CD4-positive, alpha-beta T cell treated with Interleukin-15 for 1 hour (primary cell): Measurements from ENCODE around the gene MIER3.
A peak's percentile ranks its signal among the peaks of the same experiment; 100 is the strongest.
"Not testable (repeated sequence)": the region's sequence is repeated elsewhere in the genome, so short reads cannot be mapped to it uniquely, and the experiment has no call there.

Experiments used
- DNase-seq: peaks from one replicate; pipeline ENCODE4 v3.0.0-alpha.2; 2020

The MIER3 gene, protein sequence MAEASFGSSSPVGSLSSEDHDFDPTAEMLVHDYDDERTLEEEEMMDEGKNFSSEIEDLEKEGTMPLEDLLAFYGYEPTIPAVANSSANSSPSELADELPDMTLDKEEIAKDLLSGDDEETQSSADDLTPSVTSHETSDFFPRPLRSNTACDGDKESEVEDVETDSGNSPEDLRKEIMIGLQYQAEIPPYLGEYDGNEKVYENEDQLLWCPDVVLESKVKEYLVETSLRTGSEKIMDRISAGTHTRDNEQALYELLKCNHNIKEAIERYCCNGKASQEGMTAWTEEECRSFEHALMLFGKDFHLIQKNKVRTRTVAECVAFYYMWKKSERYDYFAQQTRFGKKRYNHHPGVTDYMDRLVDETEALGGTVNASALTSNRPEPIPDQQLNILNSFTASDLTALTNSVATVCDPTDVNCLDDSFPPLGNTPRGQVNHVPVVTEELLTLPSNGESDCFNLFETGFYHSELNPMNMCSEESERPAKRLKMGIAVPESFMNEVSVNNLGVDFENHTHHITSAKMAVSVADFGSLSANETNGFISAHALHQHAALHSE

DNA sequence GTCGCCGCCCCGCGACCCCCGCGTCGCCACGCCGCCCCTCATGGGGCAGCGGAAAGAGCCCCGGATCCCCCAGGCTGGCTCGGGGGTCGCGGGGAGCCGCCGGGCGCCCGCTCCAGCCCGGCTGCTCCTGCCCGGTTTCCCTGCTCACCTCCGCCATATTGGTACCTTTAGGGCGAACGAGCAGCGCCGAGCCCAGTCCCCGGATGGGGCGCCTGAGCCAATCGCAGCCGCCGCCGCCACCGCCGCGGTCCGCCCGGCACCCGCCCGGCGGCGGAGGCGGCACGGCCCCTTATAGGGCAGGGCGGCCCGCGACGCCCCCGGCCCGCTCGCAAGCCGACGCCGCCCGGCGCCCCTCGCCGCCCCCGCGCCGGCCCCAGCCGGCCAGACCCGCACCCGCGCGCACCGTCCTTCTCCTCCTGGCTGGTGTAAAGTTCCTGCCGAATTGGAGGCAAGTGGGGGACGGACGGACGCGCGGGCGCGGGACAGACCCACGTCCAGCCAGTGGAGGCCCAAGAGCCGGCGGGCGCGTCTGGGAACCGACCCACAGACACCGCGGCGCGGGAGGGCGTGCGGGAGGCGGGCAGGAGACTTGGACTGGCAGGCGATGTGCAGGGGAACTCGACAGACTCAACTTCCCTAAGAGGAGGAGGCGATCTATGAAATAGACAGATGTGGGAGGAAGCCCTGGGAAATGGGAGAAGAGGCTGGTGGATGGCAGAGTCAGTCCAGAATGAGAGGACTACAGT lies at the start of gene MIER3:
MIER3 (minus strand) TSS at position 178 of the 746 bp plus-strand sequence; CDS start at position 157, 21 bp downstream.
- peak; percentile 78 for DNase-seq

DNA sequence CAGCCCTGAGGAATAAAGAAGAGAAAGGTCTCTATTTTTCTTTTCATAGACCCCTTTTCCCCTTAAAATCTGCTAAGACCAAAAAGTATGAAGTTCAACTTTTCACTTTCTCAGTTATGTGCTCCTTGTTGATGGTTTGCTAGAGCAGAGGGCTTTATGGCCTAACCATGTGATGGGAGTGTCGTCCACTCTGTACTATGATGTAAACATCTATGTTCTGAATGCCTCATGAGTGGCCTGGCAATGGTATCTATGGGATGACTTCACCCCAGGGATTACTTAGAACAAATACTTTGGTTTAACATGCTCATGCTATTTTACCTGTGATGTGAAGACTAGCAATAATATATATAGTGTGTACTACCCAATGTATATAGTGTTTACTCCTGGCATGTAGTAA lies 43.7 kb upstream of the MIER3 start:
- no peak for DNase-seq

DNA sequence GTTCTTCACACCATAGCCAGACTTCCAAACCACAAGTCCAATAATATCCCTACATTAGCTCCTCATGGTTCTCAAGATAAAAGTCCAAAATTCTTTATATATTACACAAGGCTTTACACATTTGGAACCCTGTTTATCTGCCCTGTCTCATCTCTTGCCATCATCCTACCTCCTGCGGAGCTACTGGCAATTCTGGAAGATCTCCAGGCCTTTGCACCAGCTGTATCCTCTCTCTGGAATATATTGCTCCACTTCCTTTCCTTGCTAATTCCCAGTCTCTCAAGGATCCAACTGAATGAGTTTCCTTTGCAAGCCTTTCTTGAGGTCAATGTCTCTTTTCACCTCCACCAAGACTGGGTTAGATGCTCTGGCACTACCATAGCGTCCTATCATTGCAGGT lies 41.3 kb upstream of the MIER3 start:
- no peak for DNase-seq

DNA sequence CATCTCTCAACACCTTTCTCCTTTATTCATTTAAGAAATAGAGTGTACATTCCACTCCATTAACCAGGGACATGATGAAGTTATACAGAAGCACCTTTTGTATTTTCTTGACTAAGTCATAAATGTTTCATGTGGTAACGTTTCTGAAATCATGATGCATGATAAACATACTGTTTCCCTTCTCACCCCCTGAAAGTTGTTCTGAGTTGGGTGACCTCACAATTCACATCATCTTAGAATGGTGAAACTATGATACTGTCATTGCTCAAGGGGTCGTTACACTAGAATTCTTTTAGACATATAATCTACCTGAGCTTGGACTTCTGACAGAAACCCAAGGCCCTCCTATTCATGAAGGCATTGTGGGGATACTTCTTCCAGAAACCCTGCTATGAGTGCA lies 37.8 kb upstream of the MIER3 start:
- no peak for DNase-seq

DNA sequence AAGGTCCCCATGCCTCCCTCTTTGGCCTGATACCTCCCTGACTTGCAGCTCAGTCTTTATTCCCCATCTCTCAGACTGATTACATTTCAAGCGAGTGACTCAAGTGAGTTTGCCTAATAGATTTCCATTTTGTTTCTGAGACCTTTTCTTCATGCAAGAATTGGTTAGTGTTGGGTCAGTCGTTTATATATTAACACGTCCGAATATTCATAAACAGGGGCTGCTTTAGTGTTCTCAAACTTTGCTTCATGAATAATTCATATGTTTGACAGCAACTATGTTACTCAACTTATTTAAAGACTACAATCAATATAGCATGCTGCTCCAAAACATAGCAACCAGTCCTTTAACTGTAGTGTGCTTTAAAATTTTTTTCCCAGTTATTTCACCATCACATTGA lies 36.6 kb upstream of the MIER3 start:
- DNase-seq, result no peak

DNA sequence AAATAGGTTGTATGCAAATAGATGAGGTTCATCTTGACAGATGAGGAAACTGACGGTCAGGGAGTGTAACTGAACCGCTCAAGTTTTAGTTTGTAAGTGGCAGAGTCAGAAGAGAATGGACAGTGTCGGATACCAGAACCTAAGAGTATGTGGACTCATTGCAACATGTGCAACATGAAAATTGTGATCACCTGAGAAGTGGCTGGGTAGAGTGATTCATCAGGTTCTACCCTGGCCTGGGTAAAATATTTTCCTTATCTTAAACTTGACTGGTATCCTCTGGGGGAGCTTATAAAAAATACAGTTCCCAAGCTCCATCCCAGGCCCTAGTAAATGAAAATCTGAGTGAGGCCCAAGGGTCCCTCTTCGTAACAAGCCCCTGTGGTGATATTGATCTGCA lies 35.2 kb upstream of the MIER3 start:
- no peak for DNase-seq

DNA sequence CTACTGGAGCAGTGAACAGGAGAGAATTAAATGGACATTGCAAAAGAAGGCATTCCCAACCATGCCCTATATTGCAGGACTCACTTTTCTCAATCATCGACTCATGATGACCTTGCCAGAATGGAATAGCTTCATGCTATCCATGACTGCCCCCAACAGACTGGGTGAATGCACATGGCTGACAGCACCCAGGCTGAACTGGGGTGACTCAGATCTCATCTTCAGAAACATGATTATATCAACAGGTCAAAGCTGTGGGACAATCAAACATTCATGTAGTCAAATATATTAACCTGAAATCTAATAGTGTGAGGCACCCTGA lies 34.7 kb upstream of the MIER3 start:
- no peak for DNase-seq

DNA sequence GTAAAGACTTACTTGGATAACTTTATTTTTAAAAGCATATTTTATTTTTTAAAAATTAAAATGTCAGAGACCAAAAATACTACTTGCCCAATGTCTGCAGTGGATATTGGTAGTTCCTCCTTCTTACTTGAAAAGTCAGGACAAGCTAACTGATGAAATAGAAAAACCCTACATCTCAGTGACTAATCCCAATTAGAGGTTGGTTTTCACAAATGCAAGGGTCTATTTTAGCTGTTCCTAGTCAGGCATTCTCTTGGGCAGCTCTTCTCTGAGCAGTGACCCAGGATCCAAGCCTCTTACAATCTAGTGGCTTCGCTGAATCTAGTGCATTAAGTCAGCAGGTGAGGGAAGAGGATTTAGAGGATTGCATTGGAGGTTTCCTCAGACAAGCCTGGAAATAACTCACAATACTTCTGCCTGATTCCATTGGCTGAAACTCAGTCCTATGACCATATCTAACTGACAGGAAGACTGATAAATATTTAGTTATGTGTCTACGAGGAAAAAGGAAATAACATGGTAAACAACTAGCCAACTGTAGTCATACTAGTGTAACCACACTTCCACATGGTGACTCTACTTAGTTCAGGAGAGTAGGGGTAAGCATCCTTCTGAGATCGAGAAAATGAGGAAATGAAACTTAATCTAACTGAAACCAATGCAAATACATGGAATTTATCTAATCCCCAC lies 34.2 kb upstream of the MIER3 start:
- DNase-seq, result no peak

DNA sequence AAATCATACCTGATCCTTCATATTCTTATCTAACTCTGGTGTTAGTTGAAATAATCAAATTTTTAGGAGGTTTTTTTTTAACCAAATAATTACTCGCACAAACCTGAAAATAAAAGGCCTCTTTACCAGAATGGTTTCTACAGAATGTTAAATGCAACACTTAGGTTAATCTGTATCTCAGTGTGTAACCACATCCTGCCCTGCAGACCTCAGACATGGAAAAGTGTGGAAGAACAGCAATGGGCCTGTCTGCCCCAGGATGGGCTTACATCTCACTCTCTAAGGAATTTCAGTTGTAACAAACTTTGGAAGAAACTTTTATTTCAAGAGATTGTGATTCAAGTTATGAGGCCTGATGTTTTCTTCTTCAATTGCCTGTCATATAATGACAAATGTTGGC lies 32.5 kb upstream of the MIER3 start:
- DNase-seq, result no peak

DNA sequence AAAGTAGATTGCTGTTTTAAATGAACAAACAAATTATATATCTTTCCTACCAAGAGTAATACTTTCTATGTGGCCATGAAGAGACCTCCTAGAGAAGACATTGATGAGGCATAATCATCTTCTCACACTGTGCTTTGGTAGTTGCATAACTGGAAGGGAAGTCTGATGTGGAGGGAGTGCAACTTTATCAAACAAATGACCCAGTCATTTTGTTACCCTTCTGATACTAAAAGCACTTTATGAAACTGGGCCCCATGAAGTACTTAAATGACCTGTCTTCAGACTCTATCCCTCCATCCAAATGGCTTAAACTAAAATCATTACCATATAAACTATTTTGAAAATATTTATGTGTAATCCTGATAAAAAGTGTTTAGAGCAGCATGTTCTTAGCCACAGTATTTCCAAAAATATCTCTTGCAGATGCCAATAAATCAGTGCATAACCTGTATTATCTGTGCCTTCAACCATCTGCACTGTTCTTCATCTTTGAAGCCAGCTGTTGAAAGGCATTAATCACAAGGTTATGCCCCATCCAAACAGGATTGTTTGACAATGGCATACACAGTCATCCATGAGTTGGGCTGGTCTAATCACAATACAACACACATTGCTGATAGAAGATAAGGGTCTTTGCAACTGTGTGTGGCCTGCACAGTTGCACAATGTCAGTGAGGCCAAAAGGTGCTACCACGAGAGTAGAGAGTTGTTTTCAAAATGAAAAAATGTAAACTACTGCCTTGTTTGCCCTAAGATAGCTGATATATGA lies 31.9 kb upstream of the MIER3 start:
- DNase-seq, result no peak

DNA sequence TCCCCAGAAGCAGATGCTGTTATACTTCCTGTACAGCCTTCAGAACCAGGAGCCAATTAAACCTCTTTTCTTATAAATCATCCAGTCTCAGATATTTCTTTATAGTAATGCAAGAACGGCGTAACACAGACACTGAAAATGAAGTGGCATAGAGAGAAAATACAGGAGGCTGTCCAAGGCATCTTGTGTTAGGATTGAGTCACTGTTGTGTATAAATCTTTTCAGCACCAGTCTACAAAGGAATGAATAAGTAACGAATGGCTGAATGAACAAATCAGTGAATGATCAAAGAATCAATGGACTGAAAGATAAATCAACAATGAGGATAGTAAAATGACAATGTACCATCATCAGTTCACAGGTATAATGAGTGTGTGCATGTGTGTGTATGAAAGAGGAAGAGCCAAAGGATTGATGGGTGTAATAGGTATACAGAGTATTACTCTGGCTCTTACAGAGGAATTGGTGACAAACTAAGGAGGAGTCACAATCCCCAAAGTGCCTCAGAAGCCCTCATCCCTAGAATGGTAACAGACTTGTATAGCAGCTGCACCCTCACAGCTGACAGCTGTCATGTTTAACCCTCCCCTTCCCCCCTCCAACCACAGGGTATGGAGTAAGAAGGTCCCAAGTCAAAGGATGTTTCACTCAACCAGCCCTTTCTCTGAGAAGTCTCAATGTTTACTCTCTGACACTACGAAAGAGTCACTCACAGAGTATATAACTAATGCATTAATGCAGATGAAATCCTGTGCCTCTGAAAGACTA lies 29.8 kb upstream of the MIER3 start:
- DNase-seq, result no peak

DNA sequence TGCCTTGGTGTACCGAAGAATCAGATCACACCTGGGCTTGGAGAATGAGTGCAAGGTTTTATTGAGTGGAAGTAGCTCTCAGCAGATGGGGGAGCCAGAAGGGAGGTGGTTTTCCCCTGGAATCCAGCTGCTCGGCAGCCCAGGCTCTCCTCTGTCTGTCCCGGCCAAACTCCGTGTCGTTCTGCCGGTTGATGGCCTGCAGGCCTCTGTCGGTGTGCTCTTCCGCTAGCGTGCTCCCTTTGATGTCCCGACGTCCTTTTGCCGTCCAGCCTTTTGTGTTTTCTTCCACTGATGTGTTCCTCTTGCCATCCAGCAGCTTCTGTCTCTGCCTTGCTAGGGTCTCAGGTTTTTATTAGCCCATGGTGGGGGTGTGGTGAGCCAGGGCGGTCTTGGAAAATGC lies 28.0 kb upstream of the MIER3 start:
- DNase-seq, result no peak

DNA sequence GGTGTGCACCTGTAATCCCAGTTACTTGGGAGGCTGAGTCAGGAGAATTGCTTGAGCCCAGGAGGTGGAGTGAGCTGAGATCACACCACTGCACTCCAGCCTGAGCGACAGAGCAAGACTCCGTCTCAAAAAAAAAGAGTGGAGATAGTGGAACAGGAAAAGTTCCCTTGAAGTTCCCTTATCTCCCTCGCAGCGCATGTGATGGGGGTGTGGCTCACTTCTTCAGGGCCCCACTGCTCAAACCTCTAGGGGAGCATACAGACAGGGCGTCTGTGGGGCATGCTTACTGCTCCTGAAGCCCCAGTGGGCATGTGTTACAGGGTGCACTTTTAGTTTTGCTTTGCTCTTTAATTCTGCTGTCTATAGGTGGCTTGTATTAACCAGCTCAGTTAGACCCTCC lies 27.6 kb upstream of the MIER3 start:
- not testable (repeated sequence) for DNase-seq

DNA sequence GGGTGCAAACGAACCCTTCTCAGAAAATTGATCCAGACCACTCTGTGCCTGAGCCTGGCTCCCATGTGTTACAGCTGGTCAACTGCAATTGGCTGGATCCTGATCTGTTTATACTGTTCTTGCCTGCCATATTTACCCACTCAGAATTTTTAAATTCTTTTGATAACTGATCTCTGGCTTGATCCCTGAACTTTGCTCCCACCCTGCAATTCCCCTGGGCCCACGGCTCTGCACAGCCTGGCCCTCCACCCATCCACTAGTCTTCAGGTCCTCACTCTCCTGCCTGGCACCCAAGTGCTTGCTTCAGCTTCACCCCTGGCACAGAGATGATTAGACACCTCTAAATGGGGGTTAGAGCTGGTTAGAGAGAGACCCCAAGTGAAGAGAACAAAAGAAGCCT lies 25.9 kb upstream of the MIER3 start:
- DNase-seq, result no peak

DNA sequence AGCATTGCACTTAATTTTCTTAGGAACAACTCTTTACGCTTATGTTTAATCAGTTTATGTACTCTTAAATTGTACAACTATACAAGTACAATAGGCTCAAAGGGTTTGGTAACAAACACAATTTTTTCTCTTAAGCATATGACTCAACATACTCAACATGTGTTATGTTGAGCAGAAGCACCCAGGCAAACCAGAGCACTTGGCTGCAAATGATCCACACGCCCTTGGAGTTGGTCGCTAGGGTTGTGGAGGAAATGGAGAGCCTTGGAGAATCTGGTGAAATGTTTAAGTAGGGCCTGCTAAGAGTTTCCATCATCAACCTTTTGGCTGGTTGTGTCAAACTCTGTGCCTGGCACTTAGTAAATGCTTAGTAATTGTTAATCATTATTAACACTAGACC lies 25.1 kb upstream of the MIER3 start:
- DNase-seq, result no peak

DNA sequence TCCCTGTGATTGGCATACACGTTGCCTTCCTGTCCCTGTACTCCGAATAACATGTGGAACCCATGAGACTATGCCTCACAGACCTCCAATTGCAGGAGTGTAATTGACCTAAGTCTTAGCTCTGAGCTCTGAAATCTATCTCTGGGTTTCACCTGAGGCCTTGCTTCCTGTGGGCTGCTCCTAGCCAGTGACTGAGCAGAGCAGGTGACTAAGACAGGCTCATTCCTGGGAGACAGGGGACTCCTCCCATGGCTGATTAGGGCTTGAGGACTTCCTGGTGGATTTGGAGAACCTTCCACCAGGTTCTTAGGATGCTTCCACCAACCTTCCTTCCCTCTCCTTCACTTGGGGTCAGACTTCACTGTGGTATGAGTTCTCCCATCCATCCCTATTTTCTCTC lies 22.3 kb upstream of the MIER3 start:
- no peak for DNase-seq

DNA sequence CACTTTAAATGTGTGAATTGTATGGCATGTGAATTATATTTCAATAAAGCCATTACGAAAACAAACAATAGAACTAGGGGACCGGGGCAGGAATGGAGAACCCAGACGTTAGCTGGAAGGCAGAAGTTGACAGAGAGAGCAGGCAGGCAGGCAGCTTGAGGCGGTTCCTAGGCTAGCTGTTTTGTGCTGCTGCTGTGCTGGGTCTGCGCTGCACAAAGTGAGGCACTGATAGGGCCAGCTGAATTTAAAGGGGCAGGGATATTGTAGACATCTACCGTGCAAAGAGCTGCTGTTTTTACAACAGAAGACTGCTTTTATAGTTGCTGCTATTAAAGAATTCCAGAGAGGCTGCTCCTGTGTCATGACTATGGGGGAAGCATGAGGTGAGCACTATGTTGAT lies 21.6 kb upstream of the MIER3 start:
- DNase-seq, result no peak

DNA sequence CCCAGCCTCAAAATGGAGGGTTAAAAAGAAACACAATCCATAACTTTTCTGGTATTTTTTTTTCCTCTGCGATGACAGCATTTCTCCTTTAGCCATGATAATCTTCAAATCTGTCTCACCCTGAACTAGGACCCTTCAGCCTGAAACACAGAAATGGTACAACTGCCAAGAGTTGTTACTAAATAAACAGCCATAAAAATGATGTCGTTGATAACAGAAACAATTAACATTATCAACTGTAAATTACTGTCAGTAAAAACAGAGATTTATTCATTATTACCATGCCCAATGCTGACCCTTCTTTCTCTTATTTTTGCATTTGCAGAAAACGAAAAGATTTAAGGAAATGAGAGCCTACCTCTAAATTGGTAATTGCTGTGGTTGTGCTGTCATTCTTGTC lies 19.4 kb upstream of the MIER3 start:
- no peak for DNase-seq

DNA sequence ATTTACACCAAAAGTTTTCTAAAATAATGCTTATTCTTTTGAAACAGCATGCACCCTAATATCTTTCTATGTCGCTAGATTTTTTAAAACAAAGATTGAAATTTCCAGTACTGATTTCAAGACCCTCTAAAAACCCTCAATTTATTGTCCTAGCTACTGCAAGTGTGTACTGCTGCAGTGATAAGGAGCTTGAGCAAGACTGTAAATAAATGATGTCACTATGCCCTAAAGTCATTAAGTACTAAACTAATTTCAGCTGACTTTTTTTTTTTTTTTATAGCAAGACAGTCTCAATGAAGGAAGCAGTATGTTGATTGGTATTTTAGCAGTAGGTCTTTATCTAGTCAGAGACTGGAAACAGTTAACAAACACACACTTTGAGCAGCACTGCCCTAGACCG lies 12.2 kb upstream of the MIER3 start:
- no peak for DNase-seq

DNA sequence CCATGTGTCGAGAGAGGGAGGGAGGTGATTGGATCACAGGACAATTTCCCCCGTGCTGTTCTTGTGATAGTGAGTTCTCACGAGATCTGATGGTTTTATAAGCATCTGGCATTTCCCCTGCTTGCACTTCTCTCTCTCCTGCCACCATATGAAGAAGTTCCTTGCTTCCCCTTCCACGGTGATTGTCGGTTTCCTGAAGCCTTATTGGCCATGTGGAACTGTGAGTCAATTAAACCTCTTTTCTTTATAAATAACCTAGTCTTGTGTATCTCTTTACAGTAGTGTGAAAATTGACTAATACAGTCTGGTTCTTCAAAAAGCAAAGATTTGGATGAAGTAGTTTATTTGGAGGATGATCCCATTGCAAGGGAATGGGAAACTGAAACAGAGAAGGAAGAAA lies 11.3 kb upstream of the MIER3 start:
- no peak for DNase-seq

DNA sequence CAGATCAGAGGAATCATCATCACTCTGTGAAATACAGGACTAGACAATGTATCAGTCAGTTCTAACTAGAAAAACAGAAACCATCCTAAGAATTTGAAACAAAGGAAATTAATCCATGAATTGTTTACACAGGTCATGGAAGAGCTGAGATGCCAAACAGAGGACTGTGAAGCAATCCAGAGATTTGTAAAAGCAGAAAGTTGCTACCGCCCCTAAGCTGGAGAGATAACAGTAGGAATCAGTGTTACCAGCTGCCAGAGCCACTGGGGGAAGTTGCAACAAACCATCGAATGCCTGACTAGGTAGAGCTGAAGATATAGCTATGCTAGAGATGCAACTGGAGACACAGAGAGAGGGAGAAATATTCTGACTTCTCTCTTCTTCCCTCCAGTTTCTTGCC lies 10.4 kb upstream of the MIER3 start:
- no peak for DNase-seq

DNA sequence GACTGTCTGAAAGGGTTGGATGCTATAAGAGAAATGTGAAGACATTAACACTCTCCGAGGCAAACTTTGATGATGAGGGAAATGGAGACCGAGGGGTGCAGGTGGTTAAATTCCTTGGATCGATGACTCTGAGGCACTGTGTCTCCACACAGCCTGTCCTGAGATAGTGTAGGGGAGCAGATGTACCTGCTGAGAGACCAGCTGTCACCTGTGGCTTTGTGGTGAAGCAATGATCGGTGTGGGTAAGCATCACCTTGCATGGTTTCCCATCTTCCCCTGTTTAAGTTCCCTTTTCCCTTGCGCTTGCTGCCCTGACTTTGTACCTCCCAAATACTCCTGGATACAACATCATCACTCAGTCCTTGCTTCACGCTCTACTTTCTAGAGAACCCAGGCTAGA lies 9.8 kb upstream of the MIER3 start:
- DNase-seq, result no peak
